Ishikawa (cell line): ENCODE measurements around the gene AP3D1.

Source experiments
- CEBPB ChIP-seq: IDR thresholded peaks from 2 replicates; pipeline ENCODE4 v1.6.1; 2012
- CREB1 ChIP-seq: IDR thresholded peaks from 2 replicates; pipeline ENCODE4 v1.6.1; 2012; ENCODE audit warnings: low read depth
- EGR1 ChIP-seq: IDR thresholded peaks from 2 replicates; pipeline ENCODE4 v1.6.1; 2012
- EP300 ChIP-seq: IDR thresholded peaks from 2 replicates; pipeline ENCODE4 v1.6.1; 2012; ENCODE audit warnings: borderline replicate concordance
- FOXM1 ChIP-seq: IDR thresholded peaks from 2 replicates; pipeline ENCODE4 v1.6.1; 2012; ENCODE audit warnings: low read depth, borderline replicate concordance
- MAX ChIP-seq: IDR thresholded peaks from 2 replicates; pipeline ENCODE4 v1.6.1; 2012
- NFIC ChIP-seq: IDR thresholded peaks from 2 replicates; pipeline ENCODE4 v1.6.1; 2012
- RAD21 ChIP-seq: IDR thresholded peaks from 2 replicates; pipeline ENCODE4 v1.6.1; 2012; ENCODE audit warnings: low read depth
- REST ChIP-seq: IDR thresholded peaks from 2 replicates; pipeline ENCODE4 v1.6.1; 2012; ENCODE audit warnings: low read depth, mild to moderate bottlenecking
- TAF1 ChIP-seq: IDR thresholded peaks from 2 replicates; pipeline ENCODE4 v1.6.1; 2012; ENCODE audit warnings: low read depth, mild to moderate bottlenecking
- TCF12 ChIP-seq: IDR thresholded peaks from 2 replicates; pipeline ENCODE4 v1.6.1; 2012; ENCODE audit warnings: low read depth
- TEAD4 ChIP-seq: IDR thresholded peaks from 2 replicates; pipeline ENCODE4 v1.6.1; 2012
- YY1 ChIP-seq: IDR thresholded peaks from 2 replicates; pipeline ENCODE4 v1.6.1; 2012; ENCODE audit warnings: low read depth
- ZBTB7A ChIP-seq: IDR thresholded peaks from 2 replicates; pipeline ENCODE4 v1.6.1; 2012; ENCODE audit warnings: low read depth
- TF ChIP-seq, protein P1 (sequence below): IDR thresholded peaks from 2 replicates; pipeline ENCODE4 v1.6.1; 2012

Gene AP3D1

GRCh38 chr19:2180114-2180513 is 28.7 kb upstream of the AP3D1 start:
- no peak for TF ChIP-seq TEAD4
- TF ChIP-seq, protein P1, sequence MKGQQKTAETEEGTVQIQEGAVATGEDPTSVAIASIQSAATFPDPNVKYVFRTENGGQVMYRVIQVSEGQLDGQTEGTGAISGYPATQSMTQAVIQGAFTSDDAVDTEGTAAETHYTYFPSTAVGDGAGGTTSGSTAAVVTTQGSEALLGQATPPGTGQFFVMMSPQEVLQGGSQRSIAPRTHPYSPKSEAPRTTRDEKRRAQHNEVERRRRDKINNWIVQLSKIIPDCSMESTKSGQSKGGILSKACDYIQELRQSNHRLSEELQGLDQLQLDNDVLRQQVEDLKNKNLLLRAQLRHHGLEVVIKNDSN: no peak
- no peak for TF ChIP-seq CEBPB
- TF ChIP-seq RAD21: no peak
- TF ChIP-seq TAF1: no peak
- no peak for TF ChIP-seq ZBTB7A
- TF ChIP-seq CREB1: no peak
- TF ChIP-seq FOXM1: no peak

GRCh38 chr19:2179095-2179494 is 27.7 kb upstream of the AP3D1 start:
- no peak for TF ChIP-seq TEAD4
- no peak for TF ChIP-seq TAF1
- TF ChIP-seq, protein P1: no peak
- no peak for TF ChIP-seq ZBTB7A
- TF ChIP-seq EP300: no peak
- TF ChIP-seq RAD21: no peak
- TF ChIP-seq CREB1: no peak
- TF ChIP-seq FOXM1: no peak
- TF ChIP-seq MAX: no peak
- no peak for TF ChIP-seq REST
- no peak for TF ChIP-seq NFIC
- TF ChIP-seq TCF12: no peak
- TF ChIP-seq YY1: no peak

DNA sequence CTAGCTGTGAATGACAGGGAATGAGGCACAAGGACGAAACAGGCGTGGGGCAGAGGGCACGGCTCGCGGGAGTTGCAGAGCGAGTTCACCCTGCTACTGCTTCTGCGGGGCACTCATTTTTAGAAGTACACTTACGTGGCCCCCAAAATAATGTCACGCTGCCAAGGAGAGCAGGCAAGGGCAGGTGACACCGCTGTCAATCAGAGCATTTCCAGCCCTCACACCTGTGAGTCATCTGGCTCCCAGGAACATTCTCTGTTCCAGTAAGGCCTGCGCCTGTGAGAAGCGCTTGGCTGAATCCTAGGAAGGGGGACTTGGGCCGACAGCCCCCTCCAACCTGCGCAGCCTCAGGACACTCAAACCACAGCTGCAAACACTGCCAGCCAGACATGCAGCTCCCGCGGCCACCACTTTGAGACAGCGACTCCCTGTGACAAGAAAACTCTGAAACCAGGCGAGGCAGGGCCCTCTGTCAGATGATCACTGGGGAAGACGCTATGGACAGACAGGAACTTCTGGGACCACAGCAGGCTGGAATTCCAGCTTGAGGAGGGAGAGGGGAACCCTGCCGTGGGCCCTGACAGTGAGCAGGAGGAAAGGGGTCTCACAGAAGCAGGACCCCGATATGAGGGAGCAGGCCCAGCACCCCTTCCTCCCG is 25.1 kb upstream of the AP3D1 start:
- TF ChIP-seq EP300: no peak
- TF ChIP-seq NFIC: no peak
- no peak for TF ChIP-seq REST
- no peak for TF ChIP-seq TCF12
- TF ChIP-seq YY1: no peak
- no peak for TF ChIP-seq CEBPB
- no peak for TF ChIP-seq MAX

- TF ChIP-seq RAD21 (no peak), MAX (no peak), CEBPB (no peak), CREB1 (no peak), ZBTB7A (no peak), NFIC (no peak), TCF12 (no peak), YY1 (no peak), EGR1 (no peak), FOXM1 (no peak), EP300 (no peak), TEAD4 (no peak), REST (no peak), TAF1 (no peak)
- TF ChIP-seq, protein P1: no peak
Measured at GRCh38 chr19:2175742-2176141, 24.4 kb upstream of the AP3D1 start.
